NCI-H2227 (cell line): ENCODE results near the gene PRKCD.

Experiments used
- DNase-seq: peaks from one replicate; lab custom pipeline; 2025; ENCODE audit not compliant: unreplicated experiment; lab: John Stamatoyannopoulos, UW

Gene PRKCD

DNA sequence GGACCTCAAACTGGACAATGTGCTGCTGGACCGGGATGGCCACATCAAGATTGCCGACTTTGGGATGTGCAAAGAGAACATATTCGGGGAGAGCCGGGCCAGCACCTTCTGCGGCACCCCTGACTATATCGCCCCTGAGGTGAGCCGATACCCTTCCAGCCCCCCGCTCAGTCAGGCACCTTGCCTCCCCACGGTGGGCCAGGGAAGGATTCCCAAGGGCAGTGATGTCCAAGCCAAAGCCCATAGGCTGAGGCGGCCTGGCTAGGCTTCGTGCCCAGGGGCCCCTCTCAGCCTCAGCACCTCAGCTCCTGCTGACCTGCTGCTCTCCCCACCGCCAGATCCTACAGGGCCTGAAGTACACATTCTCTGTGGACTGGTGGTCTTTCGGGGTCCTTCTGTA, 27.7 kb downstream of the PRKCD start:
- DNase-seq: no peak

DNA sequence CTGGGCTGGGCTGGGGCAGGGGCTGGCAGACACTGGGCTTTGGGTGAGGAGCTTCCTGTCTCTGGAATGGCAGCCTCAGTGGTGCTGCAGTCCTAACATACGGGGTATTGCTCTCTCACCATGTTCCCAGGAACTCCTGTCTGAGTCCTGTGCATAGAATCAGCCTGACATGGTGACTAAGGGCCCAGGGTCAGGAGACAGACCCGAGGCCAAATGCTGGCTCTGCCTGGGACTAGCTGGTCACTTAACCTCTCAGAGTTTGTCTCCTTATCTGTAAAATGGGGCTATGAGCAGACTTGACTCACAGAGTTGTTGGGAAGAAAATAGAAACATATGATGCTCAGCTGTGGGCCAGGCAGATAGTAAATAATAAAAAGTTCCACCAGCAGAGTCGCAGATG, 28.3 kb downstream of the PRKCD start:
- DNase-seq: no peak

DNA sequence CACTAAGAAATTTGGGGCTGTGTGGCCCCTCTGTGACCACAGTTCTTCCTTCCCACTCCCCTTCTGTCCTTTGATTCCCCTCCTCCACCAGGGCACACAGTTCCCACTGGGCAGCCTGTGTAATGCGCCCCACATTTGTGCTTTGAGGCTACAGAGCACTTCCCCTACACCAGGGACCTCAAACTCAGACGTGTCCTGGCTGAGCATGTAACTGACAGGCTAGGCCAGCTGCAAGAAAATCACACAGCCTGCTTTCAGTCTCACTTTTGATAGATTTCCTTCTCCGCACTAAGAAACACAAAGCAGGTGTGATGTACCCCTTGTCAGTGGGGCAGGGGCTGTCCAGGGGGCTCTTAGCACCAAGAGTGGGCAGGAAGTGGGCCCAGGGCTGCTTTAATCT, 29.6 kb downstream of the PRKCD start:
- DNase-seq: no peak

DNA sequence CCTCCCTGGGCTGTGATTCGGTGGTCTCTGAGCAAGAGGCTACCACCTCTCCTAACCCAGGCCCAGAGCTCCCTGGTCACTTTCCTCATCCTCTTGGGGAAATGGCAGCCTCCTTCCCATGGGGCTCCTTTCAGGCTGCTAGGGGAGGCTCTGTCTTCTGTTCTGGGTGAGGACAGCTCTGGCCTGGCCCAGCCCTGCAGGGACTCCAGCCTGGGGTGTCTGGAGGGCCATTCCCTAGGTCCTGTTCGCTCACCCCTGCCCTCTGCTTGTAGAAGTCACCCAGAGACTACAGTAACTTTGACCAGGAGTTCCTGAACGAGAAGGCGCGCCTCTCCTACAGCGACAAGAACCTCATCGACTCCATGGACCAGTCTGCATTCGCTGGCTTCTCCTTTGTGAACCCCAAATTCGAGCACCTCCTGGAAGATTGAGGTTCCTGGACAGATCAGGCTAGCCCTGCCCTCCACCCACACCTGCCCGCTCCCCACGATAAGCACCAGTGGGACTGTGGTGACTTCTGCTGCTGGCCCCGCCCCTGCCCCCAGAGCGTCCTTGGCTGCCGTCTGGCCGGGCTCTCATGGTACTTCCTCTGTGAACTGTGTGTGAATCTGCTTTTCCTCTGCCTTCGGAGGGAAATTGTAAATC, 30.9 kb downstream of the PRKCD start:
- DNase-seq: no peak

DNA sequence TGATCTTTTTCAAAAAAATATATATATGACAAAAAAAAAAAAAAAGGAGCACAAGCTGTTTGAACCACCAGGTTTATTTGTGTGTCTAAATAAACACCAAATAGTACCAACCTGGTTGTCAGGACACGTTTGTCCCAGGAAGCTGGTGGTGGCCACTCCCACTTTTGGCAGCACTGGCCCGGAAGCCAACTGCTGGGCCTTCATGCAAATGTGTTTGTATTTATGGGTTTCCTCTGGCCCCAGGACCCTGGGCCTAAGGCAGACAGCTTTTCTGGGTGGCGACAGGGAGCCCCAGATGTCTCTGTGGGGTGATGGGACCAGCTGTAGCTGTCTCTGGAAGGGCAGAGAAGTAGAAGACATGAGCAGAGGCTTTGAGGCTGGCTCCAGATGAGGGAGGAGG, 31.6 kb downstream of the PRKCD start:
- DNase-seq: no peak

DNA sequence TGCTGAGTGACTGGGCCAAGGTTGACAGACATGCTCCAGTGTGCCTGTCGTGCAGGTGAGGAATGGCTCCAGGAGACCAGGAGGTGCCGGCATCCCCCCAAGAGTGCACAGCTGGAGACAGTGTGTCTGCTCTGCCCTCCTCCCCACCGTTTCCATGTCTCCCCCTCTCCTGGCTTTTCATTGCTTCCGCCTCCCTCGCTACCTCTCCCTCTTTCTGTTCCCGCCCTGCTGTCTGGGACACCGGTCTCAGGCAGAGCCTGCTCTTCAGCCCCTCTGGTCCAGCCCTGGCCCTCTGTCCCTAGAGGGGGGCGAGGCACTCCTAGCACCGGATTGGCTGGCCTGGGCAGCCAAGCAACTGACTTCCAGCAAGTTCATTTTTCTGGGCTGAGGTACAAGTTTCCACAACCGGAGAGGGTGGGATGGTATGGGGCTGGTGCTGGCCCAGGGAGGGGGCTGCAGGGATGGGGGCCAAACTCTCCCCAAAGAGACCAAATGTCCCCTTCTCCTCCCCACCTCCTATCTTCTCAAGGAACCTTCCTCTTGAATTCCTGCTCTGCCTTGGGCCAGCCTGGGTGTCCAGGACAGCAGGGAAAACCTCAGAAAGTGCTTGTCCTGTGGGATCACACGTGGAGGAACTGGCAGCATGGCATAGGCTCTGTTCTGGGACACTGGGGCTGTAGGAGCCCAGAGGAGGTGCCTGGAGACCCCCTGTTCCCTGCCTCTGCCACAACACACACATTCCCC, 32.6 kb downstream of the PRKCD start:
- no peak for DNase-seq

DNA sequence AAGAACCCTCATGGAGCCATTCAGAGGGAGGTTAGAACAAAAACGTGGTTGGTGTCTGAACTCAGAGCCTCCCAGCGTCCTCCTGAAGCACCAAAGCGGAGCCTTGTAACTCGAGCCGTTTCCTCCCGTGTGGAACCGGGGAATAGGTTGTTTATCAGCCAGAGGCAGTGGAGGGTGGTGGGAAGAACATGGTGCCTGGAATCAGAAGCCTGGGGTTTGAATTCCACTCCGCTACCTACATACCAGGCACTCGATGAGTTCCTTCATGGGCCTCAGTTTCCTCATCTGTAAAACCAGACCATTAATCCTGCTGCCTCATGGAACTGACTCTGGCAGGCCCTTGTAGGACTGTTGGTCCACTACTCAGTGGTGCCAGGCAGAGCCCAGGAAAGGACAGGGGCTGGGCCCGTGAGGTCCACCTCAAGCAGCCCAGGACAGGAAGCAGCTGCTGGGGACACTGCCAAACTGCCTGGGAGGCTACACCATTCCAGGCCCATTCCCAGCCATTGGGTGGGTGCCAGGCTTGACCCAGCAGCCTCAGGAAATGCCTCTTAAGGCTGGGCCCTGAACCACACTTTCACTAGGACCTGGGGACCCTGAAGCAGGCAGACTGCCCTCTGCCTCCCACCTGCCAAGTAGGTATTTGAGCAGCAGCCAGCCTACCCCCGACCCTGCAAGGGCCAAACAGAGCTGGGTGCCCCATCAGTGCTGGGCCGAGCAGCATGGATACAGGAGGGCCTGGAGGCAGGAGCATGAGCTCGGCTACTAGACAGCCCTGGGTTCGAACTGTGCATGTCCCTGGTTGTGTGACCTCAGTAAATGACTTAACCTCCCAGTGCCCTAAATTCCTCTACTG, 33.4 kb downstream of the PRKCD start:
- DNase-seq: no peak

DNA sequence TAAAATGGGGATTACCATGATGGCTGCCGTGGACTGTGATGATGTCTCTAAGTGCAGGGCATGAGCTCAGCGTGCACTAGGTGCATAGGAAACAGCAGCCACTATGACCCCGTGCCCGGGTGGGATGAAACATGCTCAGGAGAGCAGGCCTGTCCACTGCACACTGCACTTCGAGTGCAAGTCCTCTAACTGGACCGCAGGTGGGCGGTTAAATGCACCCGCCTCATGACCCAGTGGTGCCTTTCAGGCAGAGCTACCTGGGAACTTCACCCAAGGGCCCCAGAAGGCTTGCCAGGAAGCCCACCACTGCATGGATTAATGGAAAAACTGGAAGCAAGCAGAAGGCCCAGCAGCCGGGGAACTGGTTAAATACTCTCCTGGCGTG, 34.0 kb downstream of the PRKCD start:
- DNase-seq: no peak

DNA sequence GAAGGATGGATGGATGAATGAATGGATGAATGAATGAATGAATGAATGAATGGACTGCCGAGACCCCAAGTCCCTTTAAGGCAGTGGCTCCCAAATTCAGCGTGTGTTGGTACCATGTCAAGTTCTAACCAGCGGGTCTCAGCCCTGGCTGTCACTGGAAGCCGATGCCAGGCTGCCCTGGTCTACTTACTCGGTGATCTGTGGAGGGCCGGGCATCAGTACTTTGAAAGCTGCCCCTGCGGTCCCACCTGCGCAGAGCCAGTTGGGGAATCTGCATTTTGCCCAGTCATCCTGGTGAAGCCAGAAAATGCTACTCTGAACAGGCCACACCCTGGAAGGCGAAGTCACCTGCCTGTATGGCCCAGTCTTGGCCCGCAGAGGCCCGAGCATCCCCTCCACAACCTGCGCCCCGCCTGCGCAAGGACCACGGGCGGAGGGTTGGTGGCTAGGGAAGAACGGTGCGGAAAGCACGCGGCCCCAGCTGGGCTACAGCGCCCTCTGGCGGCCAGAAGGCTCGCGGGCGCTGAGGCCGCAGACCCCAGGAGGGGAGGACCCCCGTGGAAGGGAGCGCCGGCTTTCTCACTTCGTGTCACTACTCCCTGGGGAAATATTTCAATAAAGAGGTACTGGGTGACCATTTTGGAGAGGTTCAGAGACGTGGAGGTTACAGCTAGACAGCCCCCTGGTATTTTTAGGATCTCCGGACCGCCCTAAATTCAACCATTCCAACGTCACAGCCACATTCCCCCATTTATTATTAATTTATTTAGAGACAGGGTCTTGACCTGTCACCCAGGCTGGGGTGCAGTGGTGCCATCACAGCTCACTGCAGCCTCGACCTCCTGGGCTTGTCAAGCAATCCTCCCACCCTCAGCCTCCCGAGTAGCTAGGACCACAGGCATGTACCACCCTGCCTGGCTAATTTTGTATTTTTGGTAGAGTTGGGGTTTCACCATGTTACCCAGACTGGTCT, 34.9 kb downstream of the PRKCD start:
- DNase-seq: peak; percentile 24

DNA sequence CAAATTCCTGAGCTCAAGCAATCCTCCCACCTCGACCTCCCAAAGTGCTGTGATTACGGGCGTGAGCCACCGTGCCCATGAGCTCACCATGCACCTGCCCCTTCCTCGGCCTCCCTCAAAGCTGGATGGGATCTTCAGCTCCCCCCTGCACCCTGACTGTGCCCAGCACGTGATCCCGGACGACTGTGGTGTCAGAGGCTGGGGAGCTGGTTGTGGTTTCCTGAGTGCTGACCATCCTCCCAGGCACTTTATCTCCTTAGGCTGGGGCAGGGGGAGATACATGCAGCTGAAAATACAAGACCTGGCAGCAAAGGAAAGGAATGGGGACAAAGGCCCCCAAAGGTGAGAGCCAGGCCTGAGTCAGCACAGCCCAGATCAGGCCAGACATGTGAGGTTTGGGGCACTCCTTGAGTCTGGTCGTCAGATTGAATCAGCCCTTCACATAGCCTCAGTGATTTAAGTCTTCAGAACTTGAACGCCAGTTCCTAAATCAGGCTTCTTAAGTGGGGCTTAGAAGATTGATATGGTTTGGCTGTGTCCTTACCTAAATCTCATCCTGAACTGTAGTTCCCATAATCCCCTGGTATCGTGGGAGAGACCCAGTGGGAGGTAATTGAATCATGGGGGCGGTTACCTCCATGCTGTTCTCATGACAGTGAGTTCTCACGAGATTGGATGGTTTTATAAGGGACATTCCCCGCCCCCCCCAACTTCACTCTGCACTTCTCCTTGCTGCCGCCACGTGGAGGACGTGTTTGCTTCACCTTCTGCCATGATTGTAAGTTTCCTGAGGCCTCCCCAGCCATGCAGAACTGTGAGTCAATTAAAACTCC, 35.8 kb downstream of the PRKCD start:
- no peak for DNase-seq

DNA sequence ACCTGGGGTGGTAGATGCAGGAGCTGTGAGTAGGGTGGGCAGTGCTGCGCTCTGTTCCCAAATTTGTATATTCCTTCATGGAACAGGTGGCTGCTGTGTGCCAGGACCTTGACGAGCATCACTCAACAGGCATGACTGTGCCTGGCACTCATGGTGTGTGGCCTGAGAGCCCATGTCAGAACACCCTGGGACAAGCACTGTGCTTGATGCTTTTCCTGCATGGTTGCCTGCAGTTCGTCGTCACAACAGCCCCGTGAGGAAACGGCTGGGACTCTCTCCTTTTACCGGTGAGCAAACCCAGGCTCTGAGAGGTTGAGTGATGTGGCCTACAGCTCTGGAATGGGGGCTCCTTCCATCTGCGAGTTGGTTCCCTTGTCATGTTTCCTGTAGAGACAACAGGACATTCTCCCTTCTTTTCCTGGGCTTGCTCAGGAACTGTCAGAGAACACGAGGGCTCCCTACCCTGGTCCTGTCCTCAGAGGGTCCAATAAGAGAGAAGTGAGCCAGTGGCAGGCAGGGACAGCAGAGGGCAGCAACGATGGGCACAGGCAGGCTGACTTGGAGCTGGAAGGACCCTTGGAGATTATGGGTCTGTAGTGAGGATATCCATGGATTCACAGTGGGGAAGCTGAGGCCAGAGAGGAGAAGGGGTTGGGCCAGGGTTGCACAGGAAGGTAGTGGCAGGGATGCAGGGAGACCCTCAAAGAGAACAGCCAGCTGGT, 37.4 kb downstream of the PRKCD start:
- DNase-seq: no peak

DNA sequence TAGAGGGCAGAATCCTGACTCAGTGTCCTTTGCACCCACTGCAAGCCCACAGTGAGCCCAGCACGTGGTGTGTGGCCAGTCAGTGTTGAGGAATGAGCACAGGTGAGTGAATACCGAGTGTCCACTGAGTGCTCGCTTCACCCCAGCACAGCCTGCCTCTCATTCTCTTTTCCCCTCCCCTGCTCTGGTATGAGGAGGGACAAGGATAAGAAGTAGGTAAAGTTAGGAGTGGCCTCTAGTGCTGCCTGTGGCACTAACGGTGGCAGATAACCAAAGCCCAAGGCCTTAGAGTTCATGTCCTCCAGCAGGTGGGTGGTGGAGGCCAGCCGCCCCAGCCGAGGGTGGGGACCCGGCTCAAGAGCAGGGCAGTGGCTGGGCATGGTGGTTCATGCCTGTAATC, 38.0 kb downstream of the PRKCD start:
- no peak for DNase-seq

DNA sequence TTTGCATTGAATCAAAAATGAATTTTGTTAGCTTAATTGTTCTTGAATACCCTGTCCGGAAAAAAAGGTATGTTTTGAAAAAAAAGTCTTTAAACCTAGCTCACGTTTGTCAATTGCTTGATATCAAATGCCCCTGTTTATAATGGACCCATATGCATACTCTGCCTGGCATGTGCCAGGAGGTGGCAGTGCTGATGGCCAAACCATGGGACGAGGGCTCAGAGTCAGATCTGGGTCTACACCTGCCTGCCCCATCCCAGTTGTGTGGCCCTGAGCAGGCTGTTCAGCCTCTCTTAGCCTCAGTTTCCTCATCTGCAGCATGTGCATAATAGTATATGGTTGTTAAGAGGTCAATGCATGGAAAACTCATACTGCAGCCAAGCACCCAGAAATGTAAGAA, 38.8 kb downstream of the PRKCD start:
- no peak for DNase-seq

DNA sequence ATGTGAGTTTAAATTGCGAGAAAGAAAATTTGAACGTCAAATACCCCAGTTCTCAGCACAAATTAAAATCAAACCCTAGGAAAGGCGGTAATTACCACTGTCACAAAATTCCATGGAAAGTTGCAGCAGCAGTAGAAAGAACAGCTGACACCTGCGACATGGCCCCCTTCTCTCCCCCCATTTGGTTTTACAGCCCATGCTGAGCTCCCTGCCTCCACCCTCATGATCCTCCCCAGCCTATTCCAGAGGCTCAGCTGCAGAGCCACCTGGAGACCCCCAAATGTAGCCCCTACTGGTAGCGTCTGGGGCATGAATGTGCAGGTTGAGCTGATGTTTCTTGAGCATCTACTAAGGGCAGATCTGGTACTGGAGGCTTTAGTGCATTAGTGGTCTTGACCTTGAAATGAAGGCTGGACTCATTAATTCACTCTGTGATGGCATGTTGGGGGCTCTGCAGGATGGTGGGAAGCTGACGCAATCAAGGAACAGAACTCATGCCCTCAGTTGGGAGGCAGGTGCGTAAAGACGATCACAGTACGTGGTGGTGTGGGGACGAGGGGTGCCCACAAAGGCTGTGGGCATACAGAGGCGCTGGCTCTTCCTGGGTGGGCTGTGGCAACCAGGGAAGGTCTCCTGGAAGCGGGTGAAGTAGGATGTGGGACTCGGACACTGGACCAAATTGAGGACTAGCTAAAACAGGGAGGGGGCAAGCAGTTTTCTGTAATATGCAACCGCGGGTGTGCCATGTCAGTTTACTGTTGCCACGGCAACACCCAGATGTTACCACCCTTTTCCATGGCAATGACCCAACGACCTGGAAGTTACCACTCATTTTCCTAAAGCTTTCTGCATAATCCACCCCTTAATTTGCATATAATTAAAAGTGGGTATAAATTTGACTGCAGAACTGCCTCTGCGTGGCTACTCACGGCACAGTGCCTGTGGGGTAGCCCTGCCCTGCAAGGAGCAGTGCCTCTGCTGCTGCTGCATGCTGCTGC, 39.8 kb downstream of the PRKCD start:
- DNase-seq: no peak

DNA sequence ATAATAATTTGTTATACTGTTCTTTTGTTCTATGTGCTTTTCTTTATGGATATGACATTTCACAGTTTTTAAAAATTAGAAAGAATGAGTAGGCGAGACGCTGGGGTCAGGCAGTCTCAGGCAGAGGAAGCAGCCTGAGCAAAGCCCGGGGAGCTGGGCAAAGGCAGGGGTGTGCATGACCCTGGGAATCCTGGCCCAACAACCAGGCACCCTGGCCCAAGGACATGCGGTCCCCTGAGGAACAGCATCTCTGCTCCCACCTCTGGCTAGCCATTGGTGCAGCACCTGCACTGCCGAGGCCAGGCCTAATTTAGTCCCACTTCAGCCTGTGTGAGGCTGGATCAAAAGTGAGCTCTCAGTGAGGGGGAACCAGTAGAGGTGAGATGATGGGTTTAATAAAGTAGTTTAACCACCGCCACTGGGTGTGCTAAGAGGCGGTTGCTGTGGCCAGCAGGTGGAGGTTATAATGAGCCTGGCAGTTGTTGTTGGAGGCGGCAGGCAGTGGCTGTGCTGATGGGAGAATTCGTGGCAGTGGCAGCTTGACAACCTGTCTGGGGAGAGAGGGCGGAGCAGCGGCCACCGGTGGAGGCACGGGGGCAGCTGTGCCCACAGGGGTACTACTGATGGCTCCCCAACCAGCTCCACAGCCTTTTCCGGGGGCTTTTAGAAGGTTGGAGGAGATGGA, 41.5 kb downstream of the PRKCD start:
- DNase-seq: peak; percentile 37

DNA sequence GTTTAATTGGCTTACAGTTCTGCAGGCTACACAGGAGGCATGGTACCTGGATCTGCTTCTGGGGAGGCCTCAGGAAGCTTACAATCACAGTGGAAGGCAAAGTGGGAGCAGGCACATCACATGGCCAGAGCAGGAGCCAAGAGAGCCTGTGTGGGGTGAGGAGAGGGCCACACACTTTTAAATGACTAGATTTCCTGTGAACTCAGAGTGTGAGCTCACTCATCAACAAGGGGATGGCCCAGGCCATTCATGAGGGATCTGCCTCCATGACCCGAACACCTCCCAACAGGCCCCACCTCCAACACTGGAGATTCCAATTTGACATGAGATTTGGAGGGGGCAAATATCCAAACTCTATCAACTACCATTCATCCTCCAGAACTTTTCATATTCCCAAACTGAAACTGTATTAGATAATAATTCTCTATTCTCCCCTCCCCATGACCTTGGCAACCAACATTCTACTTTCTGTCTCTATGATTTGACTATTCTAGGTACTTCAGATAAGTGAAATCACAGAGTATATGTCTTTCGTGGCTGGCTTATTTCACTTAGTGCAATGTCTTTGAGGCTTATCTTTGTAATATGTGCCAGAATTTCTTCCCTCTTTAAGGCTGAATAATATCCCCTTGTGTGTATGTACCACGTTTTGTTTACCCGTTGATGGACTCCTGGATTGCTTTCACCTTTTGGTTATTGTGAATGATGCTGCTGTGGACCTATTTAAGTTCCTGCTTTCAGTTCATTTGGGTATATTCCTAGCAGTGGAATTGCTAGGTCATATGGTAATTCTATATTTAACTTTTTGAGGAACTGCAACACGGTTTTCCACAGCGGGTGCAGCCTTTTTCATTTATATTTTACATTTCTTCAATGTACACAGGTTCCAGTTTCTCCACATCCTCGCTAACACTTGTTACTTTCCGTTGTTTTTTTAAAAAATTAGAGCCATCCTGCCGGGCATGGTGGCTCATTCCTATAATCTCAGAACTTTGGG, 51.0 kb downstream of the PRKCD start:
- DNase-seq: no peak
